T-cell (primary cell): Measurements from ENCODE around the gene SCAND1. TPM values are rescaled to one million over a fixed set of nuclear protein-coding genes. Genes with fewer than 3 reads are reported as not detected.
A peak's percentile ranks its signal among the peaks of the same experiment; 100 is the strongest.

Source experiments
- ATAC-seq, 4 experiments: fragments of 200-7000 bp in 3 of 4; fragments of 150-1000 bp in 1 of 4; cut with Tn5 transposase; replicated peaks in 1 of 4; 1 replicate in 3 of 4; 2 replicates in 1 of 4; pipeline ENCODE4 v1.10.0; 2021; ENCODE audit warnings: moderate library complexity in 3 of 4, mild to moderate bottlenecking in 2 of 4, moderate number of reproducible peaks in 1 of 4
- CTCF ChIA-PET, 2 donors: fragments of 300-600 bp; sonication (Branson Sonifier 250); formaldehyde crosslinking; loops; one replicate each; lab custom pipeline; 2022; ENCODE audit warnings: antibody characterized with exemption in 2 of 2; lab: Charles Lee
- POLR2A ChIA-PET, 2 donors: fragments of 300-600 bp; sonication (Branson Sonifier 250); formaldehyde crosslinking; loops; one replicate each; lab custom pipeline; 2022; ENCODE audit warnings: antibody characterized with exemption in 2 of 2; lab: Charles Lee
- DNase-seq, 35 experiments: peaks; one replicate each; pipeline versions ENCODE4 v3.0.0 to v3.0.0-alpha.2; 2013 to 2023
- H3K27ac ChIP-seq: one replicate; pipeline ENCODE4 v1.5.1; 2013; ENCODE audit warnings: low read length
- H3K27me3 ChIP-seq, 2 experiments: replicated peaks in 1 of 2; 1 replicate in 1 of 2; 2 replicates in 1 of 2; pipeline versions ENCODE4 v1.6.1 to v1.7.0; 2013; ENCODE audit warnings: low read length in 1 of 2, mixed read lengths in 1 of 2; ENCODE audit not compliant: control insufficient read depth in 2 of 2, insufficient read depth in 2 of 2; ENCODE audit errors: extremely low read depth in 1 of 2
- H3K36me3 ChIP-seq, 2 donors: 1 replicate in 1 of 2; 2 replicates in 1 of 2; pipeline versions ENCODE4 v1.6.1 to v1.7.0; 2013; ENCODE audit warnings: low read length in 1 of 2; ENCODE audit not compliant: control insufficient read depth in 2 of 2, insufficient read depth in 1 of 2; ENCODE audit errors: extremely low read depth in 1 of 2
- H3K4me1 ChIP-seq, 2 experiments: 1 replicate in 1 of 2; 2 replicates in 1 of 2; pipeline versions ENCODE4 v1.6.1 to v1.7.0; 2013; ENCODE audit warnings: low read length in 2 of 2, mixed read lengths in 1 of 2; ENCODE audit not compliant: insufficient read depth in 2 of 2, control insufficient read depth in 1 of 2; ENCODE audit errors: extremely low read depth in 1 of 2
- H3K4me3 ChIP-seq, 2 donors: 1 replicate in 1 of 2; 2 replicates in 1 of 2; pipeline versions ENCODE4 v1.5.1 to v1.7.0; 2013; ENCODE audit warnings: mild to moderate bottlenecking in 2 of 2, low read length in 1 of 2, moderate library complexity in 1 of 2; ENCODE audit not compliant: control insufficient read depth in 1 of 2; ENCODE audit errors: extremely low read depth in 1 of 2
- H3K9me3 ChIP-seq: 2 replicates; pipeline ENCODE4 v1.7.0; 2013
- H3K27ac Mint-ChIP-seq, 2 donors: one replicate each; pipeline ENCODE4 v1.8.0; 2020 to 2021; ENCODE audit warnings: mild to moderate bottlenecking in 2 of 2, mixed read lengths in 2 of 2
- H3K27me3 Mint-ChIP-seq, 2 donors: one replicate each; pipeline ENCODE4 v1.8.0; 2021 to 2022; ENCODE audit warnings: mixed read lengths in 2 of 2
- H3K36me3 Mint-ChIP-seq: one replicate; pipeline ENCODE4 v1.8.0; 2021; ENCODE audit warnings: mixed read lengths
- H3K4me1 Mint-ChIP-seq, 3 donors: one replicate each; pipeline ENCODE4 v1.8.0; 2020 to 2022; ENCODE audit warnings: mixed read lengths in 3 of 3, mild to moderate bottlenecking in 1 of 3
- H3K4me3 Mint-ChIP-seq, 3 donors: one replicate each; pipeline ENCODE4 v1.8.0; 2020 to 2022; ENCODE audit warnings: mild to moderate bottlenecking in 3 of 3, mixed read lengths in 3 of 3, moderate library complexity in 3 of 3
- H3K9me3 Mint-ChIP-seq, 3 donors: one replicate each; pipeline ENCODE4 v1.8.0; 2020 to 2022; ENCODE audit warnings: mixed read lengths in 3 of 3
- WGBS: methylation state at CpG from one replicate; pipeline ENCODE4 v1.1.5; 2013; ENCODE audit warnings: missing lambda C conversion rate; ENCODE audit not compliant: insufficient coverage; 5-methylcytosine and 5-hydroxymethylcytosine counted together
- total RNA-seq, 35 experiments: library from RNA in 6 of 35; stranded (reverse) in 6 of 35; fragments of 120-200 nt in 1 of 35; gene quantifications; one replicate each; pipeline versions ENCODE4 v1.2.1 to v1.2.4 and lab custom pipeline; 2013 to 2026

Gene SCAND1
- total RNA-seq, 5 donors from 2014 or later (not counting 1 experiment from before 2014, with no cell fraction given) = 50.0 to 78.8 (median 70.8) TPM

DNA sequence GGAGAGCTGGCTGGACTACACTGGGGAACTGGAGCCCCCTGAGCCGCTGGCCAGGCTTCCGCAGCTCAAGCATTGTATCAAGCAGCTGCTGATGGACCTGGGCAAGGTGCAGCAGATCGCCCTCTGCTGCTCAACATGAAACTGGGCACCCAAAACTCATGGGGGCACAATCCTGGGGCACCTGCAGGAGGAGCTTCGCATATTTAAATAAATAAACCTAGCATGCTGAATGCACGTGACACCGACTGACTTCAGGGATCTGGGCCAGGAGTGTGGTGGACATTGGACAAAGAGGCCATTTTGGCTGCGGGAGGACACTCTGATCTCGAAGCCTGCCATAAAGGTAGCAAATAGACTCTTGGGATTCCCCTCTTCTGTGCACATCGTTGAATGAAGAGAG is 6.8 kb downstream of the SCAND1 start:
- H3K9me3 Mint-ChIP-seq = no peaks in the 10 kb centered on the region
- H3K9me3 ChIP-seq = no peaks in the 10 kb centered on the region
- H3K27me3 Mint-ChIP-seq = no peaks in the 10 kb centered on the region
- no peak overlapping the region for H3K4me3 ChIP-seq
- H3K36me3 ChIP-seq = peaks cover 0 to 45% of the 10 kb centered on the region in 2 donors
- ATAC-seq (peak; percentile 45 to 68 (median 55)), DNase-seq (peak in 20 of 35 experiments; percentile 3 to 39 (median 8))
- POLR2A ChIA-PET = no interaction called here
- H3K36me3 Mint-ChIP-seq = peaks cover 23% of the 10 kb centered on the region
- H3K4me1 ChIP-seq = peaks cover under 1 to 9% of the 10 kb centered on the region in 2 experiments
- H3K27ac ChIP-seq = peak overlapping the region; percentile 5
- H3K27me3 ChIP-seq = no peaks in the 10 kb centered on the region
- no peak overlapping the region for H3K4me3 Mint-ChIP-seq
- CTCF ChIA-PET = interaction anchor here (0.5 to 1.1 kb wide), 3 partner anchors 167 to 329 kb away, joined by 3 to 4 read pairs (median 4); no protein-coding TSS in a partner anchor
- 83% methylated on average over 6 of the region's 9 CpGs for WGBS
- peak overlapping the region in 1 of 2 donors; percentile 20 for H3K27ac Mint-ChIP-seq
- peaks cover 8 to 27% (median 9%) of the 10 kb centered on the region in 3 donors for H3K4me1 Mint-ChIP-seq

GRCh38 chr20:35942243-35942642 is 12.1 kb downstream of the SCAND1 start:
- WGBS = no CpG with 5 or more reads among the region's 2 CpGs
- Histone ChIP-seq H3K4me1 (no peaks in the 10 kb centered on the region), H3K9me3 (no peaks in the 10 kb centered on the region), H3K27ac (no peak overlapping the region), H3K4me3 (no peak overlapping the region), H3K36me3 (peaks cover 8 to 70% of the 10 kb centered on the region in 2 donors), H3K27me3 (no peaks in the 10 kb centered on the region)
- CTCF ChIA-PET = interaction anchor here in 1 of 2 donors (0.5 to 2.7 kb wide), 3 partner anchors 12 to 283 kb away, joined by 4 to 13 read pairs (median 7); partner anchors contain the start of gene SCAND1
- POLR2A ChIA-PET = no interaction called here
- Mint-ChIP-seq H3K36me3 (peaks cover 42% of the 10 kb centered on the region), H3K27ac (peak overlapping the region in 1 of 2 donors; percentile 33), H3K4me1 (peaks cover 0 to under 1% (median 0%) of the 10 kb centered on the region in 3 donors), H3K27me3 (no peaks in the 10 kb centered on the region), H3K4me3 (no peak overlapping the region), H3K9me3 (no peaks in the 10 kb centered on the region)
- DNase-seq (no peak), ATAC-seq (no peak)

GRCh38 chr20:35941620-35942019 is 12.7 kb downstream of the SCAND1 start:
- CTCF ChIA-PET = interaction anchor here in 1 of 2 donors (2.7 kb wide), 1 partner anchor 12 kb away, joined by 13 read pairs; the partner anchor contains the start of gene SCAND1
- H3K27me3 Mint-ChIP-seq = no peaks in the 10 kb centered on the region
- POLR2A ChIA-PET = interaction anchor here in 1 of 2 donors (0.6 kb wide), 1 partner anchor 362 kb away, joined by 4 read pairs; no protein-coding TSS in a partner anchor
- no peak for ATAC-seq
- WGBS = 100% methylated on average over 1 of the region's 2 CpGs
- no peaks in the 10 kb centered on the region for H3K4me1 Mint-ChIP-seq
- H3K9me3 ChIP-seq = no peaks in the 10 kb centered on the region
- H3K9me3 Mint-ChIP-seq = no peaks in the 10 kb centered on the region
- DNase-seq = no peak
- peaks cover 8 to 69% of the 10 kb centered on the region in 2 donors for H3K36me3 ChIP-seq
- no peaks in the 10 kb centered on the region for H3K4me1 ChIP-seq
- H3K27ac Mint-ChIP-seq = peak overlapping the region in 1 of 2 donors; percentile 13
- H3K36me3 Mint-ChIP-seq = peaks cover 40% of the 10 kb centered on the region
- H3K27me3 ChIP-seq = no peaks in the 10 kb centered on the region
- H3K27ac ChIP-seq = no peak overlapping the region
- no peak overlapping the region for H3K4me3 ChIP-seq
- no peak overlapping the region for H3K4me3 Mint-ChIP-seq

DNA sequence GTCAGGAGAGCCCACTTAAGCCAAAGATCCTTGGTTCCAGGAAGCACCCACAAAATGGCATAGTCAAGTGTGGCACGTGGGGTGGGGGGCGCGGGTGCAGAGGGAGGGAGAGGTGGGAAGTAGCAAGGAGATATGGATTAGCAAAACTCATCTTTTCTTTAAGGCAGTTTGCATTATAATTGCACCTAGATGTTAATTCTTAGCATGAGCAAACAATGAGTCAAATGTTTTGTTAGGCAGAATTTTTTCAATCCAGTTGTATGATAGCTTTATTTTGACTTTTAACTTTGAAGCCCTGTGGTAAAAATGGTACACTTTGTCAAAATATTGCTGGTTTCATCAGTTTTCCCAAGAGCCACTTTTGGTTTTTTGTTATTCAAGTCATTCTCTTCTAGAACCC is 15.0 kb downstream of the SCAND1 start:
- H3K9me3 Mint-ChIP-seq = no peaks in the 10 kb centered on the region
- DNase-seq = no peak
- H3K27ac Mint-ChIP-seq = peak overlapping the region in 1 of 2 donors; percentile 58
- no peaks in the 10 kb centered on the region for H3K9me3 ChIP-seq
- H3K27me3 ChIP-seq = no peaks in the 10 kb centered on the region
- POLR2A ChIA-PET = interaction anchor here in 1 of 2 donors (0.7 kb wide), 1 partner anchor 567 kb away, joined by 3 read pairs; no protein-coding TSS in a partner anchor
- peaks cover 40% of the 10 kb centered on the region for H3K36me3 Mint-ChIP-seq
- no peak overlapping the region for H3K27ac ChIP-seq
- ATAC-seq = no peak
- no CpG with 5 or more reads among the region's 3 CpGs for whole genome bisulfite sequencing
- H3K4me1 ChIP-seq = no peaks in the 10 kb centered on the region
- H3K4me3 ChIP-seq = no peak overlapping the region
- H3K36me3 ChIP-seq = peaks cover 8 to 77% of the 10 kb centered on the region in 2 donors
- peaks cover 0 to 2% (median 0%) of the 10 kb centered on the region in 3 donors for H3K4me1 Mint-ChIP-seq
- CTCF ChIA-PET = no interaction called here
- H3K4me3 Mint-ChIP-seq = no peak overlapping the region
- no peaks in the 10 kb centered on the region for H3K27me3 Mint-ChIP-seq

- Mint-ChIP-seq H3K4me1 (peaks cover 2 to 13% (median 2%) of the 10 kb centered on the region in 3 donors), H3K36me3 (peaks cover 50% of the 10 kb centered on the region), H3K27me3 (no peaks in the 10 kb centered on the region), H3K9me3 (no peaks in the 10 kb centered on the region), H3K27ac (peak overlapping the region in 1 of 2 donors; percentile 45), H3K4me3 (no peak overlapping the region)
- ATAC-seq = no peak
- H3K4me1 ChIP-seq = no peaks in the 10 kb centered on the region
- H3K27me3 ChIP-seq = no peaks in the 10 kb centered on the region
- POLR2A ChIA-PET = interaction anchor here in 1 of 2 donors (0.6 kb wide), 1 partner anchor 84 kb away, joined by 4 read pairs; no protein-coding TSS in a partner anchor
- no peak overlapping the region for H3K4me3 ChIP-seq
- no peak for DNase-seq
- H3K9me3 ChIP-seq = no peaks in the 10 kb centered on the region
- H3K27ac ChIP-seq = no peak overlapping the region
- CTCF ChIA-PET = no interaction called here
- peaks cover 12 to 71% of the 10 kb centered on the region in 2 donors for H3K36me3 ChIP-seq
- 94% methylated on average over 2 of the region's 4 CpGs for WGBS
These were observed 20.3 kb downstream of the SCAND1 start for GRCh38 chr20:35934050-35934449.

DNA sequence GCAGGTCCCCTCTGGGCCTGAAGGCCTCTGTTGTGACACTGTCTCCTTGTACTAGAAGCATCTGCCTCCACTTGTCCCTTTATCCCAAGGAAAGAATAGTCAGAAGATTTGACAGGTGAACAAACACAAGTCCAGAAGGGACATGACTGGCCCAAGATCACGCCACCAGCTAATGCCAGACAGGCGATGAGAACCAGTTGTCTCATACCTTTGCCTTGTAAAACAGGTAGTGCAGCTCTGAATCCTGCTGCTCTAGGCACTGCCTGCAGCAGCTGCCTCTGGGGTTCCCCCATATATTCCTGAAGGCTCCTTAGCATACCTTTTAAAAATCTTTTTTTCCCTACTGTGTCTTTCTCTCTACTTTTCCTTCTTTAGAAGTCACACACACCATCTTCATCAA is 25.0 kb downstream of the SCAND1 start:
- H3K9me3 Mint-ChIP-seq = no peaks in the 10 kb centered on the region
- 100% methylated on average over 2 of the region's 2 CpGs for WGBS
- peaks cover 0 to 13% (median 2%) of the 10 kb centered on the region in 3 donors for H3K4me1 Mint-ChIP-seq
- ATAC-seq = no peak
- ChIA-PET POLR2A (no interaction called here), CTCF (no interaction called here)
- Histone ChIP-seq H3K4me1 (no peaks in the 10 kb centered on the region), H3K27me3 (no peaks in the 10 kb centered on the region), H3K9me3 (no peaks in the 10 kb centered on the region), H3K27ac (no peak overlapping the region), H3K36me3 (peaks cover 18 to 72% of the 10 kb centered on the region in 2 donors), H3K4me3 (no peak overlapping the region)
- no peak for DNase-seq
- no peak overlapping the region for H3K4me3 Mint-ChIP-seq
- no peaks in the 10 kb centered on the region for H3K27me3 Mint-ChIP-seq
- peaks cover 55% of the 10 kb centered on the region for H3K36me3 Mint-ChIP-seq
- H3K27ac Mint-ChIP-seq = no peak overlapping the region
